Vagina (tissue), 2 donors: ENCODE measurements around the gene WDFY2.

Source experiments
- CTCF ChIP-seq, 3 experiments: fragments of 450-650 bp in 2 of 3; fragments of 200-600 bp in 1 of 3; sonication (generic) in 1 of 3; IDR thresholded peaks; one replicate each; pipeline ENCODE4 v1.5.1; 2017 to 2019; ENCODE audit warnings: antibody characterized with exemption in 3 of 3, mild to moderate bottlenecking in 2 of 3, moderate library complexity in 2 of 3
- POLR2A ChIP-seq, 2 donors: fragments of 450-650 bp; IDR thresholded peaks; one replicate each; pipeline ENCODE4 v1.6.1; 2017; ENCODE audit warnings: antibody characterized with exemption in 2 of 2, mild to moderate bottlenecking in 2 of 2, moderate library complexity in 2 of 2

DNA sequence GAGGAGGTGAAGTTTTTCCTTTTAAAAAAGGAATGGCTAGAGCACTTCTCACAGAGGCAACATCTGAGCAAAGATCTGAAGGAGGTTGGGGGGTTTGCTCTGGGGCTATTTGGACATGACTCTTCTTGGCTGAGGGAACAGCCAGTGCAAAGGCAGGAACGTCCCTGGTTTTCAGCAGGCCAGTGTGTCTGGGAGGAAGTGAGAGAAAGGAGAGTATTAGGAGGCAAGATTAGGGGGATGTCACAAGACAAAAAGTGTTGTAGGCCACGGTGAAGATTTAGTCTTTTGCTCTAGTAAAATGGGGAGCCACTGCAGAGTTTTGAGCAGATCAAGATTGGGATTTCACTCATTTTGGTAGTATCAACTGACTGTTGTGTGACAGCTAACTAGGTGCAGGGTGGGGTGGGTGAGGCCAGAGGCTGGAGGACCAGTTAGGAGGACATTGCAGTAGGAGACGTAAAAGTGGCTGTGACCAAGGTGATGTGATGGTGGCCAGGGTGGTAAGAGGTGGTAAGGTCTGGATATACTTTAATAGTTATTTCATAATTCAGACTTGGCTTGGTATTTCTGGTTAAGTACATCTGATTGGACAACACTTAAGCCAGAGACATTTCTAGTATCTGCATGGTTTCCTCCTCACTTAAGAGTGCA, 40.6 kb downstream of the WDFY2 start:
- TF ChIP-seq POLR2A (IDR thresholded peaks at IDR 0.05) (no peak), CTCF (IDR thresholded peaks at IDR 0.05) (no peak)
